TTC549 (cell line): ENCODE measurements around the gene UBE2D2.
"Not testable (repeated sequence)": the region's sequence is repeated elsewhere in the genome, so short reads cannot be mapped to it uniquely, and the experiment has no call there.

Experiments used
- FAIRE-seq: peaks from 2 replicates; lab custom pipeline; 2012; peaks lifted over from hg19 to GRCh38; lab: Jason Lieb, UNC

The UBE2D2 gene

GRCh38 chr5:139584137-139584536 lies 23.0 kb downstream of the UBE2D2 start:
- no peak for FAIRE-seq

GRCh38 chr5:139588116-139588515 lies 27.0 kb downstream of the UBE2D2 start:
- FAIRE-seq = not testable (repeated sequence)

GRCh38 chr5:139588962-139589361 lies 27.8 kb downstream of the UBE2D2 start:
- FAIRE-seq = no peak

- no peak for FAIRE-seq
These were observed 31.1 kb downstream of the UBE2D2 start for GRCh38 chr5:139592289-139592688.

- not testable (repeated sequence) for FAIRE-seq
These were observed 31.9 kb downstream of the UBE2D2 start for GRCh38 chr5:139593076-139593475.

- FAIRE-seq = no peak
These were observed 32.7 kb downstream of the UBE2D2 start for GRCh38 chr5:139593716-139594319.

- no peak for FAIRE-seq
These were observed 36.0 kb downstream of the UBE2D2 start for GRCh38 chr5:139597134-139597533.

GRCh38 chr5:139598601-139598965 lies 37.4 kb downstream of the UBE2D2 start:
- not testable (repeated sequence) for FAIRE-seq

- no peak for FAIRE-seq
These were observed 39.3 kb downstream of the UBE2D2 start for GRCh38 chr5:139600336-139600949.

- no peak for FAIRE-seq
These were observed 40.3 kb downstream of the UBE2D2 start for GRCh38 chr5:139601429-139601828.

GRCh38 chr5:139601948-139602347 lies 40.8 kb downstream of the UBE2D2 start:
- not testable (repeated sequence) for FAIRE-seq

GRCh38 chr5:139605887-139606286 lies 44.7 kb downstream of the UBE2D2 start:
- no peak for FAIRE-seq

- no peak for FAIRE-seq
These were observed 50.8 kb downstream of the UBE2D2 start for GRCh38 chr5:139611703-139612584.

GRCh38 chr5:139619861-139620260 lies 58.7 kb downstream of the UBE2D2 start:
- no peak for FAIRE-seq

- FAIRE-seq = not testable (repeated sequence)
These were observed 64.3 kb downstream of the UBE2D2 start for GRCh38 chr5:139625398-139625797.

- FAIRE-seq = no peak
These were observed 69.7 kb downstream of the UBE2D2 start for GRCh38 chr5:139630855-139631254.

- no peak for FAIRE-seq
These were observed 70.5 kb downstream of the UBE2D2 start for GRCh38 chr5:139631520-139632165.

- no peak for FAIRE-seq
These were observed 72.3 kb downstream of the UBE2D2 start for GRCh38 chr5:139633295-139634027.

- no peak for FAIRE-seq
These were observed 72.8 kb downstream of the UBE2D2 start for GRCh38 chr5:139634028-139634325.

GRCh38 chr5:139634541-139634940 lies 73.4 kb downstream of the UBE2D2 start:
- no peak for FAIRE-seq

GRCh38 chr5:139635191-139635590 lies 74.1 kb downstream of the UBE2D2 start:
- FAIRE-seq = no peak

GRCh38 chr5:139635606-139636206 lies 74.6 kb downstream of the UBE2D2 start:
- FAIRE-seq = no peak
